ENCODE measurements around the gene FCRL5. TPM values are rescaled to one million over a fixed set of nuclear protein-coding genes. Genes with fewer than 3 reads are reported as not detected.
"Not testable (repeated sequence)": the region's sequence is repeated elsewhere in the genome, so short reads cannot be mapped to it uniquely, and the experiment has no call there.

Gene FCRL5
- total RNA-seq, 1 experiment from 2014 or later, result not detected

DNA sequence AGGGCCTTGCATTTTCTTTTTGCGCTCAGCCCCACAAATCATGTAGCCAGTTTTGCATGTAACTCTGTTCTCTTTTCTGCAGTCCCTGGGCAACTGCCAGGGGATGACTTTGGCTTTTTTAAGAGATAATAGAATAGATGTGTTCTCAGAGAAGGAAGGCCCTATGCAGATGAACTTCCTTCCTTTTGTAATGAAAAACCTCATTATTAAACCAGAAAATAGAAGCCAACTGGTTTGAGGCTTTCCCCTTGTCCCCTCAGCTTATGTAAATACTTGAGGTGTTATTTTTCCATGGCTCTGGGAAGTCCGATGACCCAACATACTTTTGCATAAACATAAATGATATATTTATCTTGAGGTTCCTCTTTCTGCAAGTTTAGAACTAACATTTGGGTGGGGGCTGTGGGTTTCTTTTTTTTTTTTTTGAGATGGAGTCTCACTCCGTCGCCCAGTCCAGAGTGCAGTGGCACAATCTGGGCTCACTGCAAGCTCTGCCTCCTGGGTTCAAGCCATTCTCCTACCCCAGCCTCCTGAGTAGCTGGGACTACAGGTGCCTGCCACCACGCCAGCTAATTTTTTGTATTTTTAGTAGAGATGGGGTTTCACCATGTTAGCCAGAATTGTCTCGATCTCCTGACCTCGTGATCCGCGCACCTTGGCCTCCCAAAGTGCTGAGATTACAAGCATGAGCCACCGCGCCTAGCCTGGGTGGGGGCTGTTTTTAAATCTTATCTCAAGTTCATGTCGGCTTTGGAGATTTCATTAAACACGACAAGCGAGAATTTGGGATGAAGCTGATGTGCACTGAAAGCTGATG lies 14.4 kb upstream of the FCRL5 start:
- no peaks in the 10 kb centered on the region for H3K9me2 ChIP-seq (ENCODE audit: insufficient read depth)
- CTCF ChIA-PET, result no interaction called here
- intact Hi-C loops (cut with micrococcal nuclease; ENCODE audit: unreplicated experiment), result no loop called here

DNA sequence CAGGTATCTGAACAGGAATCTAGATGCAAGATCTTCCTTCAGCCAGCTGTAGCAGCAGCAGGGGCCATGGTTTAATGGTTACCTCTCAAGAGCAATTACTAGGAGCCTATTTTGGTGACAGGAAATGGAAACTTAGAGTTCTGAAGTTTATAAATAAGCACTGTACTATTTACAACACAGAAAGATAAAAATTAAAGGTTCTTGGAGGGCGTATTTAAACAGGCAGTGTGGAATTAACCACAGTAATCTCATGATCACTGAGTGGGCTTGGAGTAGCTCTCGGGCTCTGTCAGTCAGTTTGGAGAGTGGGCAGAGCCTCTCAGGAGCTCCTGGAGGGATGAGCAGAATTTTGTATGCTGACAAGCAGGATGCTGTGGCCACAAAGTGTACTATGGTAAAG lies 10.2 kb upstream of the FCRL5 start:
- ChIA-PET POLR2A (ENCODE audit: unreplicated experiment) (no interaction called here), CTCF (no interaction called here)
- H2AFZ ChIP-seq, result no peak overlapping the region
- H3K27me3 ChIP-seq (ENCODE audit: insufficient read depth, low read depth), result peaks cover 14% of the 10 kb centered on the region; the same call in 1 of the 2 replicates
- no peaks in the 10 kb centered on the region for H4K20me1 ChIP-seq (ENCODE audit: insufficient read depth)
- no peak overlapping the region for H3K4me2 ChIP-seq
- no peaks in the 10 kb centered on the region for H3K36me3 ChIP-seq (ENCODE audit: low read depth)
- BruUV-seq (replicated peaks), result no TSS peak
- intact Hi-C loops (cut with micrococcal nuclease; ENCODE audit: unreplicated experiment), result no loop called here
- H3K4me1 ChIP-seq (replicated peaks; ENCODE audit: insufficient read depth), result no peaks in the 10 kb centered on the region
- no peak overlapping the region for H3K27ac ChIP-seq
- no peaks in the 10 kb centered on the region for H3K9me2 ChIP-seq (ENCODE audit: insufficient read depth)
- H3F3A ChIP-seq (ENCODE audit: insufficient read depth, low read depth), result no peaks in the 10 kb centered on the region
- H3K9me3 ChIP-seq (ENCODE audit: insufficient read depth, low read depth), result no peaks in the 10 kb centered on the region
- TF ChIP-seq EZH2 (IDR thresholded peaks at IDR 0.05; ENCODE audit: low read depth), result no peak
- TF ChIP-seq, protein P1, sequence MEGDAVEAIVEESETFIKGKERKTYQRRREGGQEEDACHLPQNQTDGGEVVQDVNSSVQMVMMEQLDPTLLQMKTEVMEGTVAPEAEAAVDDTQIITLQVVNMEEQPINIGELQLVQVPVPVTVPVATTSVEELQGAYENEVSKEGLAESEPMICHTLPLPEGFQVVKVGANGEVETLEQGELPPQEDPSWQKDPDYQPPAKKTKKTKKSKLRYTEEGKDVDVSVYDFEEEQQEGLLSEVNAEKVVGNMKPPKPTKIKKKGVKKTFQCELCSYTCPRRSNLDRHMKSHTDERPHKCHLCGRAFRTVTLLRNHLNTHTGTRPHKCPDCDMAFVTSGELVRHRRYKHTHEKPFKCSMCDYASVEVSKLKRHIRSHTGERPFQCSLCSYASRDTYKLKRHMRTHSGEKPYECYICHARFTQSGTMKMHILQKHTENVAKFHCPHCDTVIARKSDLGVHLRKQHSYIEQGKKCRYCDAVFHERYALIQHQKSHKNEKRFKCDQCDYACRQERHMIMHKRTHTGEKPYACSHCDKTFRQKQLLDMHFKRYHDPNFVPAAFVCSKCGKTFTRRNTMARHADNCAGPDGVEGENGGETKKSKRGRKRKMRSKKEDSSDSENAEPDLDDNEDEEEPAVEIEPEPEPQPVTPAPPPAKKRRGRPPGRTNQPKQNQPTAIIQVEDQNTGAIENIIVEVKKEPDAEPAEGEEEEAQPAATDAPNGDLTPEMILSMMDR (conservative IDR thresholded peaks at IDR 0.05), result no peak
- DNase-seq, result no peak
- no peak overlapping the region for H3K4me3 ChIP-seq
- H3K79me2 ChIP-seq (ENCODE audit: low read depth), result no peaks in the 10 kb centered on the region

More for the DNA sequence above, 14.4 kb upstream of the FCRL5 start:
- Histone ChIP-seq H3K79me2 (ENCODE audit: low read depth) (no peaks in the 10 kb centered on the region), H3K4me2 (no peak overlapping the region), H4K20me1 (ENCODE audit: insufficient read depth) (no peaks in the 10 kb centered on the region), H3F3A (ENCODE audit: insufficient read depth, low read depth) (no peaks in the 10 kb centered on the region), H3K27ac (no peak overlapping the region), H3K9me3 (ENCODE audit: insufficient read depth, low read depth) (no peaks in the 10 kb centered on the region), H3K36me3 (ENCODE audit: low read depth) (no peaks in the 10 kb centered on the region), H3K27me3 (ENCODE audit: insufficient read depth, low read depth) (peaks cover 26% of the 10 kb centered on the region; the same call in 1 of the 2 replicates), H3K4me3 (no peak overlapping the region), H2AFZ (no peak overlapping the region), H3K4me1 (replicated peaks; ENCODE audit: insufficient read depth) (no peaks in the 10 kb centered on the region)
- POLR2A ChIA-PET (ENCODE audit: unreplicated experiment), result no interaction called here
- TF ChIP-seq EZH2 (IDR thresholded peaks at IDR 0.05; ENCODE audit: low read depth), result no peak
- TF ChIP-seq, protein P1 (conservative IDR thresholded peaks at IDR 0.05), result no peak
- BruUV-seq (replicated peaks), result no TSS peak
- DNase-seq, result no peak

DNA sequence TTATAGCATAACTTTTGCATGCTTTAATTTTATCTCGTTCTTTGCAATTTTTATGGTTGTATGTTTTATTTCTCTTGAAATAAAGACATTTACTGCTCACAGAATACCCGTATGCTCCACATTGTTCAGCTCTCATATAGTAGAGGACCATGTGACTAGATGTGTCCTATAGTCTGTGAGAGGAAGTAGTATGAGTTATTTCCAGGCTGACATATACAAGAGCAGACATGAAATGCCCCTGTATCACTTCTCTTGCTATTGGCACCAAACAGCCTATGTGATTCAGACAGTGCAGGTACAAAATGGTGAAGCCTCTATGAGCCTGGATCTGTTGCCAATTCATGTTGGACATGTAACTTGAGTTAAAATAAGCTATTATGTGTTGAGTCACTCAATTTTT lies 5.8 kb upstream of the FCRL5 start:
- no peak for DNase-seq
- Histone ChIP-seq H4K20me1 (ENCODE audit: insufficient read depth) (no peaks in the 10 kb centered on the region), H3K79me2 (ENCODE audit: low read depth) (no peaks in the 10 kb centered on the region), H3F3A (ENCODE audit: insufficient read depth, low read depth) (no peaks in the 10 kb centered on the region), H3K27ac (no peak overlapping the region), H3K4me1 (replicated peaks; ENCODE audit: insufficient read depth) (no peaks in the 10 kb centered on the region), H3K4me3 (no peak overlapping the region), H2AFZ (no peak overlapping the region), H3K36me3 (ENCODE audit: low read depth) (no peaks in the 10 kb centered on the region), H3K27me3 (ENCODE audit: insufficient read depth, low read depth) (no peaks in the 10 kb centered on the region; the same call in 1 of the 2 replicates), H3K9me3 (ENCODE audit: insufficient read depth, low read depth) (no peaks in the 10 kb centered on the region), H3K9me2 (ENCODE audit: insufficient read depth) (no peaks in the 10 kb centered on the region), H3K4me2 (no peak overlapping the region)
- TF ChIP-seq, protein P1 (conservative IDR thresholded peaks at IDR 0.05), result no peak
- ChIA-PET CTCF (no interaction called here), POLR2A (ENCODE audit: unreplicated experiment) (no interaction called here)
- intact Hi-C loops (cut with micrococcal nuclease; ENCODE audit: unreplicated experiment), result no loop called here
- no TSS peak for BruUV-seq (replicated peaks)

DNA sequence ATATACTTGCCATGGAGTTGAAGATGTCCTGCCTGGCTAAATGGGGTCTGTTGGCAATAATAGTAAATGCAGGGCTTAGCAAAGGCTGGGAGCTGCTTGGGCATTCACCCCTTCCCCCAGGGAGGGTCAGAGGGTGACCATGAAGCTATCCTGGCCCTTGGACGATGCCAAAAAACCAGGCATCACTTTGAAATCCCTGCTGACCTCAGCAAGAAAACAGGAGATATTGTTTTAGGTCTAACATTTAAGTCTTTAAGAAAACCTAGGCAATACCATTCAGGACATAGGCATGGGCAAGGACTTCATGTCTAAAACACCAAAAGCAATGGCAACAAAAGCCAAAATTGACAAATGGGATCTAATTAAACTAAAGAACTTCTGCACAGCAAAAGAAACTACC lies 4.2 kb downstream of the FCRL5 start:
- intact Hi-C loops (cut with micrococcal nuclease; ENCODE audit: unreplicated experiment); H4K20me1 ChIP-seq (ENCODE audit: insufficient read depth); H3K4me2 ChIP-seq; H3K9me3 ChIP-seq (ENCODE audit: insufficient read depth, low read depth); POLR2A ChIA-PET (ENCODE audit: unreplicated experiment); H3K27ac ChIP-seq; H3K9me2 ChIP-seq (ENCODE audit: insufficient read depth); H3K36me3 ChIP-seq (ENCODE audit: low read depth); CTCF ChIA-PET; DNase-seq; H3K4me3 ChIP-seq; BruUV-seq (replicated peaks); H3K4me1 ChIP-seq (replicated peaks; ENCODE audit: insufficient read depth); H3K79me2 ChIP-seq (ENCODE audit: low read depth); H3F3A ChIP-seq (ENCODE audit: insufficient read depth, low read depth); H2AFZ ChIP-seq: not testable (repeated sequence)
- H3K27me3 ChIP-seq (ENCODE audit: insufficient read depth, low read depth), result peaks cover 23% of the 10 kb centered on the region; the same call in 1 of the 2 replicates
